Fibroblast of lung (primary cell): Measurements from ENCODE around the gene LONP1.
A peak's percentile ranks its signal among the peaks of the same experiment; 100 is the strongest.

Source experiments
- CTCF ChIP-seq, 2 donors: IDR thresholded peaks in 1 of 2; conservative IDR thresholded peaks in 1 of 2; 1 replicate in 1 of 2; 2 replicates in 1 of 2; pipeline ENCODE4 v1.5.1; 2011 to 2012; ENCODE audit warnings: low read length in 2 of 2, control low read depth in 1 of 2, inconsistent platforms in 1 of 2, low read depth in 1 of 2, mild to moderate bottlenecking in 1 of 2
- EZH2 ChIP-seq: IDR thresholded peaks from 2 replicates; pipeline ENCODE4 v1.5.1; 2012; ENCODE audit warnings: low read length, control low read depth, mild to moderate bottlenecking; ENCODE audit errors: missing control alignments

DNA sequence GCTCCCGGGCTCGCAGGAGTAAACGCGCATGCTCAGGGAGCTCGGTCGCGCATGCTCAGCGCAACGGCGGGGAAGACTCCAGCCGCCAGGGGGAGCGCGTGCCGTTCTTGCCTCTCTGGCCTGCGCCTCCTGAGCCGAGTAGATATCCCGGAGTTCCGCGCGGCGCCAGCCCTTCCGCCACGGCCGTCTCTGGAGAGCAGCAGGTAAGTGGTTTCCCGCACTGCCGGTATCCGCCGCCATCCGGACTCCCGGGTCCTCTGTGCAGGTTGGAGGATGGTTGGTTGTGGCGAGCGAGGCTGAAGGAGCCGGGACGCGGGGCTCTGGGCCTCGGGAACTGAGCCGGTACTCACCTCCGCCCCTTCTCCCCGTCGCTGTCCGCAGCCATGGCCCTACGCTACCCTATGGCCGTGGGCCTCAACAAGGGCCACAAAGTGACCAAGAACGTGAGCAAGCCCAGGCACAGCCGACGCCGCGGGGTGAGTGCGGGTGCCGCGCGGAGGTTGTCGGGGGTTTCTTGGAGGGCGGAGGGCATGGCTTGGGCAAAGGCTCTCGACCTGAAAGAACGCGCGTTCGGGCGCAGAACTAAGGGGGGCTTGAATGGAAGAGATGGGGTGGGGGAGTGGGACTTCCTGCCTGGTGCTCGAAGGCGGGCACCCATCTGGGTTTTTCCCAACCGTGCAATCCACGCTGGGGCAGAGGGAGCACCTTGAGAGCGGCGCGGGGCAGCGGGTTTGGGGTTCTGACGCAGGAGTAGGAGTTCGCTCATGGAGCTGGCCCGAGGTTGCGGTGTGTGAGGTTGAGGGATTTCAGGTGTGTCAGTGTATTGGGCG, 29.6 kb downstream of the LONP1 start, which contains the start of gene RPL36:
- TF ChIP-seq CTCF (conservative IDR thresholded peaks at IDR 0.05 in 1 of 2, IDR thresholded peaks at IDR 0.05 in 1 of 2; ENCODE audit: low read depth in 1 of 2, low read length in 2 of 2) (peak; percentile 71 to 88), EZH2 (no peak)
